B cell (primary cell): Measurements from ENCODE around the gene SFMBT2. TPM values are rescaled to one million over a fixed set of nuclear protein-coding genes. Genes with fewer than 3 reads are reported as not detected.
A peak's percentile ranks its signal among the peaks of the same experiment; 100 is the strongest.

Experiments used
- ATAC-seq: fragments of 200-7000 bp; cut with Tn5 transposase; one replicate; pipeline ENCODE4 v1.10.0; 2021; ENCODE audit warnings: low read depth, mild to moderate bottlenecking, moderate number of reproducible peaks, moderate library complexity
- CTCF ChIA-PET: fragments of 350-600 bp; sonication (Branson Sonifier 250); formaldehyde crosslinking; loops from one replicate; lab custom pipeline; 2021; ENCODE audit warnings: antibody characterized with exemption, inconsistent platforms; lab: Charles Lee
- POLR2A ChIA-PET: fragments of 350-600 bp; sonication (Branson Sonifier 250); formaldehyde crosslinking; loops from one replicate; lab custom pipeline; 2021; ENCODE audit warnings: antibody characterized with exemption; lab: Charles Lee
- DNase-seq: peaks from one replicate; pipeline ENCODE4 v3.0.0; 2013
- H2AFZ ChIP-seq: 2 replicates; pipeline ENCODE4 v1.6.1; 2012; ENCODE audit warnings: mild to moderate bottlenecking, low read depth, low read length; ENCODE audit not compliant: insufficient read depth, poor library complexity, severe bottlenecking
- H3K27ac ChIP-seq, 2 donors: 1 replicate in 1 of 2; 2 replicates in 1 of 2; pipeline ENCODE4 v1.5.1; 2012 to 2013; ENCODE audit warnings: low read length in 2 of 2, mild to moderate bottlenecking in 2 of 2, moderate library complexity in 1 of 2
- H3K27me3 ChIP-seq, 4 experiments: fragments of 200-600 bp in 1 of 4; sonication (generic) in 1 of 4; replicated peaks in 1 of 4; 1 replicate in 2 of 4; 2 replicates in 2 of 4; pipeline versions ENCODE4 v1.6.1 to v1.7.0; 2013 to 2016; ENCODE audit warnings: low read length in 3 of 4, mild to moderate bottlenecking in 2 of 4, mixed read lengths in 1 of 4, moderate library complexity in 1 of 4; ENCODE audit not compliant: insufficient read depth in 4 of 4, control insufficient read depth in 3 of 4; ENCODE audit errors: control extremely low read depth in 1 of 4
- H3K36me3 ChIP-seq, 2 experiments: replicated peaks in 1 of 2; 1 replicate in 1 of 2; 2 replicates in 1 of 2; pipeline versions ENCODE4 v1.6.1 to v1.7.1; 2013; ENCODE audit warnings: low read length in 1 of 2; ENCODE audit not compliant: insufficient read depth in 2 of 2, control insufficient read depth in 1 of 2; ENCODE audit errors: control extremely low read depth in 1 of 2, extremely low read depth in 1 of 2
- H3K4me1 ChIP-seq, 2 donors: fragments of 200-600 bp in 1 of 2; sonication (generic) in 1 of 2; 1 replicate in 1 of 2; 2 replicates in 1 of 2; pipeline versions ENCODE4 v1.5.1 to v1.6.1; 2013 to 2017; ENCODE audit warnings: low read length in 2 of 2; ENCODE audit not compliant: control insufficient read depth in 2 of 2, insufficient read depth in 2 of 2
- H3K4me2 ChIP-seq: replicated peaks from 2 replicates; pipeline ENCODE3; 2012; ENCODE audit warnings: mild to moderate bottlenecking, low read depth, low read length; ENCODE audit not compliant: poor library complexity, severe bottlenecking
- H3K4me3 ChIP-seq, 5 experiments: fragments of 200-600 bp in 1 of 5; sonication (generic) in 1 of 5; 1 replicate in 3 of 5; 2 replicates in 2 of 5; pipeline versions ENCODE4 v1.5.1 to v1.7.0; 2011 to 2016; ENCODE audit warnings: low read length in 4 of 5, mild to moderate bottlenecking in 4 of 5, low read depth in 2 of 5, control low read depth in 1 of 5, moderate library complexity in 1 of 5; ENCODE audit not compliant: insufficient read depth in 1 of 5; ENCODE audit errors: control extremely low read depth in 1 of 5, extremely low read depth in 1 of 5
- H3K79me2 ChIP-seq: fragments of 200-600 bp; sonication (generic); one replicate; pipeline ENCODE4 v1.6.0; 2016; ENCODE audit warnings: low read length; ENCODE audit not compliant: control insufficient read depth, insufficient read depth
- H3K9ac ChIP-seq: fragments of 200-600 bp; sonication (generic); 2 replicates; pipeline ENCODE4 v1.6.1; 2017; ENCODE audit warnings: mild to moderate bottlenecking, low read length, moderate library complexity
- H3K9me3 ChIP-seq, 3 donors: one replicate each; pipeline versions ENCODE4 v1.6.1 to v1.7.1; 2013; ENCODE audit warnings: low read length in 2 of 3; ENCODE audit not compliant: control insufficient read depth in 2 of 3, insufficient read depth in 1 of 3; ENCODE audit errors: control extremely low read depth in 1 of 3
- H4K20me1 ChIP-seq: 2 replicates; pipeline ENCODE4 v1.6.0; 2012; ENCODE audit warnings: mild to moderate bottlenecking, low read length; ENCODE audit not compliant: insufficient read depth, control insufficient read depth, poor library complexity, severe bottlenecking
- H3K27ac Mint-ChIP-seq: one replicate; pipeline ENCODE4 v1.8.0; 2021; ENCODE audit warnings: mixed read lengths
- H3K27me3 Mint-ChIP-seq: one replicate; pipeline ENCODE4 v1.8.0; 2021; ENCODE audit warnings: mixed read lengths
- H3K4me1 Mint-ChIP-seq: one replicate; pipeline ENCODE4 v1.8.0; 2021; ENCODE audit warnings: mixed read lengths
- H3K4me3 Mint-ChIP-seq: one replicate; pipeline ENCODE4 v1.8.0; 2021; ENCODE audit warnings: mixed read lengths
- H3K9me3 Mint-ChIP-seq: one replicate; pipeline ENCODE4 v1.8.0; 2022; ENCODE audit warnings: mixed read lengths; ENCODE audit not compliant: insufficient read depth
- EZH2 ChIP-seq: IDR thresholded peaks from 2 replicates; pipeline ENCODE4 v1.6.1; 2012; ENCODE audit warnings: borderline replicate concordance, low read depth, mild to moderate bottlenecking, moderate library complexity, low read length; ENCODE audit not compliant: insufficient read depth, poor library complexity, severe bottlenecking
- WGBS: methylation state at CpG from one replicate; pipeline ENCODE4 v1.1.5; 2013; ENCODE audit warnings: missing lambda C conversion rate; ENCODE audit not compliant: insufficient coverage; 5-methylcytosine and 5-hydroxymethylcytosine counted together
- intact Hi-C: fragments of 100-400 bp; cut with micrococcal nuclease; formaldehyde crosslinking; loops from one replicate; pipeline ENCODE4 v1.10.0; 2022
- polyA plus RNA-seq: library from polyadenylated mRNA; depleted of rRNA; stranded (reverse); fragments of >200 nt; gene quantifications from 2 replicates; pipeline ENCODE4 v1.2.3, GENCODE V29; 2012
- total RNA-seq, 2 donors: library from RNA; stranded (reverse); fragments of 120-200 nt in 1 of 2; gene quantifications; 1 replicate in 1 of 2; 2 replicates in 1 of 2; pipeline versions ENCODE4 v1.2.3 to v1.2.4, GENCODE V29; 2013 to 2022
- TF ChIP-seq, protein P1 (sequence below): fragments of 200-600 bp; IDR thresholded peaks from one replicate; pipeline ENCODE4 v1.8.0; 2022; ENCODE audit warnings: antibody characterized with exemption, mild to moderate bottlenecking

SFMBT2 gene
- total and polyA plus RNA-seq, 2 donors (not counting 1 experiment from before 2014, with no cell fraction given) = 2.3 to 24.0 TPM

DNA sequence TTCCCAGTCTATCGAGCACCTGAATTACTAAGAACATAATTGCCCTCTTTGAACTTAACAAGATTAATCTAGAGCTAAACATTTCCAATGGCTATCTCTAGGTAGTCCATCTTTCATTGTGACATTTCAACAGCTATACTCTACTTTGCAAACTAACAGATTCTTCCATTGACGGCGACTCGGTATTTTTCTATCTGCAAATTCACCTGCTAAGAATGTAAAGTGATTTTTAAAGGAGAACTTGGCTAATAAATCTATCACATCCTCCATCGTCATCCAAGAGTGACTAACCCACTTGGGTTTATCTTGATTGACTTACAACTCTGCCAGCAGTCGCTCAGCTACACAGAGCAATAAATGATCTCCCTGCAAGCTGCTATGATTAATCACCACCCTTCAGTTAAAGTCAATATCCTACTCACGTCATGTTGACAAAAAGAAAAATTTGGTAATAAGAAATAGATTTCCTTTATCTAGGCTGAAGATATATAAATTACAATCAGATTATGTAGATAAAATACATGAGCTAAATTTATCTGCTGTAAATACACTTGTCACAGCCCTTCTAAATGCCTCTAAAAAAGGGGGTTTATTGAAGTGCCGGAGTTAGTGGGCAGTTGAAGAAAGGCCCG is 99.5 kb downstream of the SFMBT2 start:
- H3K4me3 Mint-ChIP-seq = no peak overlapping the region
- no peaks in the 10 kb centered on the region for H3K27me3 Mint-ChIP-seq
- Histone ChIP-seq H3K9me3 (peaks cover 0 to 5% (median 2%) of the 10 kb centered on the region in 3 donors), H3K4me2 (no peak overlapping the region), H3K27ac (no peak overlapping the region), H3K36me3 (peaks cover 3 to 5% of the 10 kb centered on the region in 2 experiments), H3K79me2 (peaks cover 39% of the 10 kb centered on the region), H4K20me1 (no peaks in the 10 kb centered on the region), H3K4me3 (no peak overlapping the region), H3K9ac (no peak overlapping the region), H3K27me3 (no peaks in the 10 kb centered on the region), H2AFZ (no peak overlapping the region), H3K4me1 (peaks cover 4 to 16% of the 10 kb centered on the region in 2 donors)
- DNase-seq (no peak), ATAC-seq (no peak)
- peak overlapping the region; percentile 42 for H3K27ac Mint-ChIP-seq
- CTCF ChIA-PET = no interaction called here
- intact Hi-C loops = no loop called here
- POLR2A ChIA-PET = interaction anchor here (0.7 kb wide), 1 partner anchor 1254 kb away, joined by 3 read pairs; no protein-coding TSS in a partner anchor
- H3K4me1 Mint-ChIP-seq = peaks cover 33% of the 10 kb centered on the region
- TF ChIP-seq EZH2 = no peak
- TF ChIP-seq, protein P1, sequence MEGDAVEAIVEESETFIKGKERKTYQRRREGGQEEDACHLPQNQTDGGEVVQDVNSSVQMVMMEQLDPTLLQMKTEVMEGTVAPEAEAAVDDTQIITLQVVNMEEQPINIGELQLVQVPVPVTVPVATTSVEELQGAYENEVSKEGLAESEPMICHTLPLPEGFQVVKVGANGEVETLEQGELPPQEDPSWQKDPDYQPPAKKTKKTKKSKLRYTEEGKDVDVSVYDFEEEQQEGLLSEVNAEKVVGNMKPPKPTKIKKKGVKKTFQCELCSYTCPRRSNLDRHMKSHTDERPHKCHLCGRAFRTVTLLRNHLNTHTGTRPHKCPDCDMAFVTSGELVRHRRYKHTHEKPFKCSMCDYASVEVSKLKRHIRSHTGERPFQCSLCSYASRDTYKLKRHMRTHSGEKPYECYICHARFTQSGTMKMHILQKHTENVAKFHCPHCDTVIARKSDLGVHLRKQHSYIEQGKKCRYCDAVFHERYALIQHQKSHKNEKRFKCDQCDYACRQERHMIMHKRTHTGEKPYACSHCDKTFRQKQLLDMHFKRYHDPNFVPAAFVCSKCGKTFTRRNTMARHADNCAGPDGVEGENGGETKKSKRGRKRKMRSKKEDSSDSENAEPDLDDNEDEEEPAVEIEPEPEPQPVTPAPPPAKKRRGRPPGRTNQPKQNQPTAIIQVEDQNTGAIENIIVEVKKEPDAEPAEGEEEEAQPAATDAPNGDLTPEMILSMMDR = no peak
- WGBS = 100% methylated on average over 3 of the region's 9 CpGs
- H3K9me3 Mint-ChIP-seq = peaks cover 2% of the 10 kb centered on the region

DNA sequence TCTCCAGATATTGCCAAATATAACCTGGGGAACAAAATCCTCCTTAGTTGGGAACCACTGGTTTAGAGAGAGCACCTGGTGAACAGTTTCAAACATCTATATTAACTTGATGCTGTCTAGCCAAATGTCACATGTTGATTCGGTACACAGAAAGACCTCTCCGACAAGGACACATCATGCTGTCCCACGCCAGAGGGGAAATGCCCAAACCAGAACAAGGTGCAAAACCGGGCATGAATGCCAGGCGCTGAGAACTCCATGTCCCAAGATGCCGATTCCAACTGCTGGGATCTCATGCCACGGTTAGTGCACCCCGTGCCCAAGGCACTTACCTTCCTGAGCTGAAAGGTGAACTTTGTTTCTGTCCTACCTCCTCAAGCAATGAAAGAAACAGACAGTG is 100.8 kb downstream of the SFMBT2 start:
- no peaks in the 10 kb centered on the region for H4K20me1 ChIP-seq
- no peak overlapping the region for H3K4me2 ChIP-seq
- H3K27me3 ChIP-seq = no peaks in the 10 kb centered on the region
- peaks cover 0 to 5% (median 2%) of the 10 kb centered on the region in 3 donors for H3K9me3 ChIP-seq
- H3K79me2 ChIP-seq = peaks cover 43% of the 10 kb centered on the region
- 96% methylated on average over 7 of the region's 8 CpGs for WGBS
- H3K4me1 ChIP-seq = peaks cover 17 to 26% of the 10 kb centered on the region in 2 donors
- ATAC-seq (no peak), DNase-seq (no peak)
- H3K9ac ChIP-seq = no peak overlapping the region
- Mint-ChIP-seq H3K4me3 (no peak overlapping the region), H3K9me3 (peaks cover 2% of the 10 kb centered on the region), H3K27ac (peak overlapping the region; percentile 41), H3K4me1 (peaks cover 36% of the 10 kb centered on the region), H3K27me3 (no peaks in the 10 kb centered on the region)
- no peak overlapping the region for H3K27ac ChIP-seq
- no peak overlapping the region for H3K4me3 ChIP-seq
- CTCF ChIA-PET = no interaction called here
- intact Hi-C loops = no loop called here
- POLR2A ChIA-PET = no interaction called here
- H3K36me3 ChIP-seq = peaks cover 3 to 5% of the 10 kb centered on the region in 2 experiments
- TF ChIP-seq EZH2 = no peak
- TF ChIP-seq, protein P1 = no peak
- no peak overlapping the region for H2AFZ ChIP-seq
